ENCODE measurements around the gene ZNF202. TPM values are rescaled to one million over a fixed set of nuclear protein-coding genes. Genes with fewer than 3 reads are reported as not detected.

ZNF202 gene
- total RNA-seq = 26.6 and 27.5 TPM in 2 replicates

- Mint-ChIP-seq H3K9me3 (no peaks in the 10 kb centered on the region), H3K27ac (peak within 1 kb of the TSS; percentile 93), H3K27me3 (ENCODE audit: insufficient read depth) (peaks cover 8% of the 10 kb centered on the region), H3K4me1 (ENCODE audit: low read depth) (peaks cover 37% of the 10 kb centered on the region), H3K36me3 (ENCODE audit: low read depth) (peaks cover 27% of the 10 kb centered on the region), H3K4me3 (peak within 1 kb of the TSS; percentile 96)
- DNase-seq (ENCODE audit: low spot score) = peak; percentile 87
- intact Hi-C loops (cut with micrococcal nuclease) = loop anchor here (1.0 to 10.0 kb wide), 9 partner anchors 13 to 1211 kb away; partner anchors contain the start of genes CCDC15, HSPA8, OR6X1 and VWA5A
Measured at GRCh38 chr11:123741159-123742030, at the start of gene ZNF202. Gene ZNF202 (minus strand): TSS chr11:123741660. CDS start chr11:123730888, 10,772 bp downstream.

DNA sequence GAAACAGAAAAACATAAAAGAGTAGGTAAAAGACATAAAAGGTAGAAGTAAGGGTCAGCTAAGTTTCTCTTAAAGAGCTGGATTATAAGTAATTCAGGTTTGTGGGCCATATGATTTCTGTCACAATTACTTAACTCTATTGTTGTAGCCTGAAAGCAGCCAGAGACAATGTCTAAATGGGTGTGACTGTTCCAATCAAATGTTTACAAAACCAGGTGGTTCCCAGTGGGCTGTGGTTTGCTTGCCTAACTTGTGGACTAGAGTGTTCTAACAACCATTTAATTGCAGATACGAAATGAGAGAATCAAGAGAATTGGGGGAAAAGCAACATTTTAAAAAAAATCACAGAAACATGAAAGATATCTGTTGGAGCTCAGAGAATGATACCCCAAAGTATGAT is 42.1 kb upstream of the ZNF202 start:
- Mint-ChIP-seq H3K9me3 (peaks cover under 1% of the 10 kb centered on the region), H3K27me3 (ENCODE audit: insufficient read depth) (peaks cover 16% of the 10 kb centered on the region), H3K4me1 (ENCODE audit: low read depth) (no peaks in the 10 kb centered on the region), H3K36me3 (ENCODE audit: low read depth) (no peaks in the 10 kb centered on the region), H3K4me3 (no peak overlapping the region), H3K27ac (no peak overlapping the region)
- intact Hi-C loops (cut with micrococcal nuclease) = no loop called here
- no peak for DNase-seq (ENCODE audit: low spot score)

GRCh38 chr11:123778511-123778910 is 37.1 kb upstream of the ZNF202 start:
- Mint-ChIP-seq H3K4me1 (ENCODE audit: low read depth) (no peaks in the 10 kb centered on the region), H3K4me3 (no peak overlapping the region), H3K9me3 (no peaks in the 10 kb centered on the region), H3K27me3 (ENCODE audit: insufficient read depth) (peaks cover 13% of the 10 kb centered on the region), H3K27ac (no peak overlapping the region), H3K36me3 (ENCODE audit: low read depth) (no peaks in the 10 kb centered on the region)
- DNase-seq (ENCODE audit: low spot score) = no peak
- intact Hi-C loops (cut with micrococcal nuclease) = no loop called here

GRCh38 chr11:123775715-123776549 is 34.5 kb upstream of the ZNF202 start:
- no peaks in the 10 kb centered on the region for H3K4me1 Mint-ChIP-seq (ENCODE audit: low read depth)
- peaks cover 14% of the 10 kb centered on the region for H3K27me3 Mint-ChIP-seq (ENCODE audit: insufficient read depth)
- intact Hi-C loops (cut with micrococcal nuclease) = no loop called here
- H3K36me3 Mint-ChIP-seq (ENCODE audit: low read depth) = no peaks in the 10 kb centered on the region
- no peak for DNase-seq (ENCODE audit: low spot score)
- no peak overlapping the region for H3K4me3 Mint-ChIP-seq
- H3K9me3 Mint-ChIP-seq = peaks cover 3% of the 10 kb centered on the region
- no peak overlapping the region for H3K27ac Mint-ChIP-seq

DNA sequence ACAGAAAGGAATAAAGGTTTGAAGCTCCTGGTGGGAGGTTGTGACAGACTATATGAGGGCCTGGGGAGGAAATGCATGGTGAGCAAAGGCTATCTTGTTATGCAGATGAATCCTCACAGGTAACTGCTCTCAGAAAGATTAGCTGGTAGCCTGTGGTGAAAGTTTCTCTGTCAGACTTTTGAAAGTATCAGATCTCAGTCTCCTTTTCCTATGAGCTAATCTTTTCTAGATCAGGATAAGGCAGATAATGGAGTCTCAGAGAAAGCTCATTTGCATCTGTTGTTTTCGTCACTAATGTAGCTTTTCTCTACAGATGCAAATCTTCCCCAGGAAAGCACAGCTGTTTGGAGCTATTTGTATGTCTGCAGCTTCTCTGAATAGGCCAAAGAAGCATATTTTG is 33.8 kb upstream of the ZNF202 start:
- H3K27me3 Mint-ChIP-seq (ENCODE audit: insufficient read depth) = peaks cover 14% of the 10 kb centered on the region
- no peaks in the 10 kb centered on the region for H3K4me1 Mint-ChIP-seq (ENCODE audit: low read depth)
- H3K36me3 Mint-ChIP-seq (ENCODE audit: low read depth) = no peaks in the 10 kb centered on the region
- intact Hi-C loops (cut with micrococcal nuclease) = no loop called here
- no peak overlapping the region for H3K4me3 Mint-ChIP-seq
- no peak overlapping the region for H3K27ac Mint-ChIP-seq
- no peak for DNase-seq (ENCODE audit: low spot score)
- H3K9me3 Mint-ChIP-seq = peaks cover 4% of the 10 kb centered on the region

GRCh38 chr11:123773959-123774358 is 32.5 kb upstream of the ZNF202 start:
- no peaks in the 10 kb centered on the region for H3K36me3 Mint-ChIP-seq (ENCODE audit: low read depth)

DNA sequence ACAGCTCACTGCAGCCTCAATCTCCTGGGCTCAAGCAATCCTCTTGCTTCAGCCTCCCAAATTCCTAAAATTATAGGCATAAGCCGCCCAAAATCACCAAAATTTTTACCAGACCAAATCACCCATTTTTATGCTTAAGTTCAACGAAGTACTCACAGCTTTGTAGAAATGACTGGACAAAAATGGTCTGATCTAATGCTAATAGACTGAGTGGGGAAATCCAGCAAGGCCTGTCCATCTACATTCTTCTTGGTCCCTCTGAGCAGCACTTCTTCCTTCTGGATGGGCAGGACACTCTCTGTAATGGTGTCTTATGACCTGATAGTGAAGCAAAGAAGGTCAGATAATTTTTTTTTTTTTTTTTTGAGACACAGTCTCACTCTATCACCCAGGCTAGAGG is 31.6 kb upstream of the ZNF202 start:
- H3K27me3 Mint-ChIP-seq (ENCODE audit: insufficient read depth) = peaks cover 2% of the 10 kb centered on the region

More at GRCh38 chr11:123773959-123774358, 32.5 kb upstream of the ZNF202 start:
- peaks cover 8% of the 10 kb centered on the region for H3K27me3 Mint-ChIP-seq (ENCODE audit: insufficient read depth)
- DNase-seq (ENCODE audit: low spot score) = no peak
- no peak overlapping the region for H3K27ac Mint-ChIP-seq
- H3K4me3 Mint-ChIP-seq = no peak overlapping the region
- intact Hi-C loops (cut with micrococcal nuclease) = no loop called here
- H3K4me1 Mint-ChIP-seq (ENCODE audit: low read depth) = no peaks in the 10 kb centered on the region
- peaks cover 4% of the 10 kb centered on the region for H3K9me3 Mint-ChIP-seq

DNA sequence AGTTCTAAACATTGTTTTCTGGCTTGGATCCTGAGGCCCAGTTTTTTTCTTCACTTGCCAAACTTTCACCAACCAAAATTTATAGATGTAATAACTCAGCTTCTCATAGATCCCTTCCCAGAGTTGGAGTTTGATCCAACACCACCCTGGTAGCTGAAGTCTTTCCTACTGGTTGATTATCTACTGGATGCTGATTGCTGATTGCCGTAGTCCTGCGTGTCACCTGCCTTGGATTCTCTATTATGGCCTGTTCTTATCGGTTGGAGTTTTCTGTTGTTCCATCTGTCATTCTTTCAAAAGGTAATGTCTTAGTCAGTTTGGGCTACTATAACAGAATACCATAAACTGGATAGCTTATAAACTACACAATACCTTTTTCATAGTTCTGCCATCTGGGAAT is 30.2 kb upstream of the ZNF202 start:
- intact Hi-C loops (cut with micrococcal nuclease) = no loop called here
- DNase-seq (ENCODE audit: low spot score) = no peak
- no peak overlapping the region for H3K4me3 Mint-ChIP-seq
- H3K4me1 Mint-ChIP-seq (ENCODE audit: low read depth) = no peaks in the 10 kb centered on the region
- H3K36me3 Mint-ChIP-seq (ENCODE audit: low read depth) = no peaks in the 10 kb centered on the region
- H3K27ac Mint-ChIP-seq = no peak overlapping the region
- H3K27me3 Mint-ChIP-seq (ENCODE audit: insufficient read depth) = peaks cover 2% of the 10 kb centered on the region
- H3K9me3 Mint-ChIP-seq = peaks cover 4% of the 10 kb centered on the region

More for the DNA sequence above, 31.6 kb upstream of the ZNF202 start:
- H3K36me3 Mint-ChIP-seq (ENCODE audit: low read depth) = no peaks in the 10 kb centered on the region
- no peak overlapping the region for H3K27ac Mint-ChIP-seq
- no peak for DNase-seq (ENCODE audit: low spot score)
- H3K9me3 Mint-ChIP-seq = peaks cover 4% of the 10 kb centered on the region
- H3K4me1 Mint-ChIP-seq (ENCODE audit: low read depth) = no peaks in the 10 kb centered on the region
- intact Hi-C loops (cut with micrococcal nuclease) = no loop called here
- H3K4me3 Mint-ChIP-seq = no peak overlapping the region

DNA sequence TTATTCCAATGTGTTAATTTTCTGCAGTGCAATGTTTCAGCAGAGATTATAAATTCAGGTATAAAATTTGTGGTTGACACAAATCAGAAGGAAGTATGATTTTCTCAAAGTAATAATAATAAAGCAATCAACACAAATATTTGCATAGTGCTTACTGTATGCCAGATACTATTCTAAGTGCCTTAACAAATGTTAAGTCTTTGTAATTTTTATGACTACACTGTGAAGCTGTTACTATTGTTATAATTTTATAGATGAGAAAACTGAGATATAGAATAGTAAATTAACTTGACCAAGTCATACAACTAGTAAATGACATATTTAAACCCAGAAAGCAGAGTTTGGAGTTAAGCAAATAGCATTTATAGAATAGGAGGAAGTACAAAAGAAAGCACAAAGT is 29.3 kb upstream of the ZNF202 start:
- H3K27ac Mint-ChIP-seq = no peak overlapping the region
- peaks cover 10% of the 10 kb centered on the region for H3K27me3 Mint-ChIP-seq (ENCODE audit: insufficient read depth)
- DNase-seq (ENCODE audit: low spot score) = no peak
- no peaks in the 10 kb centered on the region for H3K4me1 Mint-ChIP-seq (ENCODE audit: low read depth)
- no peak overlapping the region for H3K4me3 Mint-ChIP-seq
- H3K36me3 Mint-ChIP-seq (ENCODE audit: low read depth) = no peaks in the 10 kb centered on the region
- intact Hi-C loops (cut with micrococcal nuclease) = no loop called here
- H3K9me3 Mint-ChIP-seq = peaks cover 4% of the 10 kb centered on the region

- Mint-ChIP-seq H3K9me3 (peaks cover 23% of the 10 kb centered on the region), H3K36me3 (ENCODE audit: low read depth) (peaks cover 6% of the 10 kb centered on the region), H3K4me1 (ENCODE audit: low read depth) (peaks cover 5% of the 10 kb centered on the region), H3K27ac (no peak overlapping the region), H3K27me3 (ENCODE audit: insufficient read depth) (peaks cover 18% of the 10 kb centered on the region), H3K4me3 (no peak overlapping the region)
- intact Hi-C loops (cut with micrococcal nuclease) = no loop called here
- no peak for DNase-seq (ENCODE audit: low spot score)
Measured at GRCh38 chr11:123765601-123766000, 24.1 kb upstream of the ZNF202 start.

DNA sequence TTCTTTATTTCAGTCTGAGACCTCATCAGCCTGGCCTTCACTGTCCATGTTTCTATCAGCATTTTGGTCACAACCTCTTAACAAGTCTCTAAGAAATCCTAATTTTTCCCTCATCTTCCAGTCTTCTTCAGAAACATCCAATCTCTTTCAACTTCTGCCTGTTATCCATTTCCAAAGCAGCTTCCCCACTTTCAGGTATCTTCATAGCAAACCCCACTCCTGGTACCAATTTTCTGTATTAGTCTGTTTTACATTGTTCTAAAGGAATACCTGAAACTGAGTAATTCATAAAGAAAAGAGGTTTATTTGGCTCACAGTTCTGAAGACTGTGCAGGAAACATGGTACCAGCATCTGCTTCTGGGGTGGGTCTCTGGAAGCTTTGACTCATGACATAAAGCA is 21.0 kb upstream of the ZNF202 start:
- no peak overlapping the region for H3K4me3 Mint-ChIP-seq
- intact Hi-C loops (cut with micrococcal nuclease) = no loop called here

DNA sequence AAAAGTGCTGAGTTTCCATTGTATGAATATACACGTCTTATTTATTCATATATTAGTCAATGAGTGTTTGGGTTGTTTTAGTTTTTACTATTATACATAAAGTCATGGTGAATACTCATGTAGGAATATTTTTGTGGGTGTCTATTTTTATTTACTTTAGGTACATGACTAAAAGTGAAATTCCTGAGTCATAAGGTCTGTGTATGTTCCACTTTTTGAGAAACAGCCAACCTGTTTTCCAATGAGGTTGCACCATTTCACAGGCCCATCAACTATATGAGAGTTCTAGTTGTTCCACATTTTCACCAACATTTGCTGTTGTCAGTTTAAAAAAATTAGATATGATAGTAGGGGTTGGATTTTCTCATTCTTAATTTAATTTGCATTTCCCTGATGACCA is 19.4 kb upstream of the ZNF202 start:
- no peak for DNase-seq (ENCODE audit: low spot score)

More for the DNA sequence above, 21.0 kb upstream of the ZNF202 start:
- H3K9me3 Mint-ChIP-seq = peaks cover 34% of the 10 kb centered on the region
- no peak overlapping the region for H3K27ac Mint-ChIP-seq
- H3K4me1 Mint-ChIP-seq (ENCODE audit: low read depth) = peaks cover 24% of the 10 kb centered on the region
- DNase-seq (ENCODE audit: low spot score) = no peak
- H3K36me3 Mint-ChIP-seq (ENCODE audit: low read depth) = peaks cover 10% of the 10 kb centered on the region
- peaks cover 20% of the 10 kb centered on the region for H3K27me3 Mint-ChIP-seq (ENCODE audit: insufficient read depth)

GRCh38 chr11:123757976-123758375 is 16.5 kb upstream of the ZNF202 start:
- no peak for DNase-seq (ENCODE audit: low spot score)
- Mint-ChIP-seq H3K27ac (peak overlapping the region; percentile 25), H3K36me3 (ENCODE audit: low read depth) (peaks cover 12% of the 10 kb centered on the region), H3K9me3 (peaks cover 32% of the 10 kb centered on the region), H3K27me3 (ENCODE audit: insufficient read depth) (peaks cover 4% of the 10 kb centered on the region), H3K4me1 (ENCODE audit: low read depth) (peaks cover 59% of the 10 kb centered on the region), H3K4me3 (no peak overlapping the region)
- intact Hi-C loops (cut with micrococcal nuclease) = no loop called here

More for the DNA sequence above, 19.4 kb upstream of the ZNF202 start:
- intact Hi-C loops (cut with micrococcal nuclease) = loop anchor here (1.0 to 2.0 kb wide), 2 partner anchors 20 to 378 kb away; partner anchors contain the start of gene ZNF202
- H3K27ac Mint-ChIP-seq = peak overlapping the region; percentile 79
- H3K27me3 Mint-ChIP-seq (ENCODE audit: insufficient read depth) = peaks cover 14% of the 10 kb centered on the region
- H3K4me3 Mint-ChIP-seq = peak overlapping the region; percentile 6
- H3K4me1 Mint-ChIP-seq (ENCODE audit: low read depth) = peaks cover 36% of the 10 kb centered on the region
- peaks cover 12% of the 10 kb centered on the region for H3K36me3 Mint-ChIP-seq (ENCODE audit: low read depth)
- H3K9me3 Mint-ChIP-seq = peaks cover 34% of the 10 kb centered on the region
